ENCODE results near the gene THAP2. TPM values are rescaled to one million over a fixed set of nuclear protein-coding genes. Genes with fewer than 3 reads are reported as not detected.

THAP2 gene
- total RNA-seq, 1 donor from 2014 or later: 5.8 TPM

Other genes with a start within 250 kb of the THAP2 start
- gene LGR5, start 224.5 kb upstream of the THAP2 start, total RNA-seq: 2.3 TPM
- 85.4 TPM for gene ZFC3H1, start 453 bp upstream of the THAP2 start, total RNA-seq
- 20.7 TPM for gene TMEM19, start 21.8 kb downstream of the THAP2 start, total RNA-seq
- gene RAB21, start 90.6 kb downstream of the THAP2 start, total RNA-seq: 73.3 TPM
- gene TBC1D15, start 175.5 kb downstream of the THAP2 start, total RNA-seq: 69.1 TPM